Spleen (tissue), 11 donors: ENCODE results near the gene RAET1G. TPM values are rescaled to one million over a fixed set of nuclear protein-coding genes. Genes with fewer than 3 reads are reported as not detected.

ENCODE experiments used
- DNase-seq: peaks from one replicate; pipeline ENCODE4 v3.0.0-alpha.2; 2020
- H3K27ac ChIP-seq, 8 donors: fragments of 200-600 bp; sonication (generic) in 7 of 8; 1 replicate in 4 of 8; 2 replicates in 4 of 8; pipeline versions ENCODE4 v1.5.0 to v1.8.0; 2016 to 2021; ENCODE audit warnings: inconsistent platforms in 4 of 8, mild to moderate bottlenecking in 4 of 8, moderate library complexity in 1 of 8
- H3K27me3 ChIP-seq, 7 donors: fragments of 200-600 bp; sonication (generic) in 6 of 7; replicated peaks in 1 of 7; 1 replicate in 4 of 7; 2 replicates in 3 of 7; pipeline versions ENCODE4 v1.5.0 to v1.8.0; 2016 to 2021; ENCODE audit warnings: inconsistent platforms in 3 of 7, mild to moderate bottlenecking in 1 of 7
- H3K36me3 ChIP-seq, 6 donors: fragments of 200-600 bp; sonication (generic) in 5 of 6; 1 replicate in 4 of 6; 2 replicates in 2 of 6; pipeline versions ENCODE4 v1.5.0 to v1.8.0; 2016 to 2021; ENCODE audit warnings: inconsistent platforms in 2 of 6
- H3K4me1 ChIP-seq, 6 donors: fragments of 200-600 bp; sonication (generic) in 5 of 6; 1 replicate in 3 of 6; 2 replicates in 3 of 6; pipeline versions ENCODE4 v1.5.0 to v1.8.0; 2016 to 2021; ENCODE audit warnings: inconsistent platforms in 3 of 6
- H3K4me3 ChIP-seq, 8 donors: fragments of 200-600 bp; sonication (generic) in 7 of 8; 1 replicate in 4 of 8; 2 replicates in 4 of 8; pipeline versions ENCODE4 v1.5.0 to v1.8.0; 2016 to 2021; ENCODE audit warnings: inconsistent platforms in 4 of 8, mild to moderate bottlenecking in 4 of 8, moderate library complexity in 2 of 8
- H3K9me3 ChIP-seq, 8 donors: fragments of 200-600 bp; sonication (generic) in 7 of 8; 1 replicate in 4 of 8; 2 replicates in 4 of 8; pipeline versions ENCODE4 v1.5.0 to v1.8.0; 2016 to 2021; ENCODE audit warnings: inconsistent platforms in 4 of 8
- POLR2A ChIP-seq, 3 donors: fragments of 450-650 bp; IDR thresholded peaks; one replicate each; pipeline ENCODE4 v1.5.1; 2017; ENCODE audit warnings: antibody characterized with exemption in 3 of 3, mild to moderate bottlenecking in 1 of 3
- POLR2AphosphoS5 ChIP-seq, 3 donors: sonication (generic); formaldehyde crosslinking; IDR thresholded peaks; one replicate each; pipeline ENCODE4 v1.5.1; 2017; ENCODE audit warnings: antibody characterized with exemption in 3 of 3
- WGBS, 5 donors: extraction: QIAGEN DNeasy Blood & Tissue Kit in 3 of 5; methylation state at CpG; one replicate each; pipeline versions ENCODE4 v1.1.5 to v1.1.7; 2013 to 2018; 5-methylcytosine and 5-hydroxymethylcytosine counted together
- intact Hi-C: fragments of 100-400 bp; cut with DNase I; formaldehyde crosslinking; loops from one replicate; pipeline ENCODE4 v1.15.0; 2023; ENCODE audit warnings: low total_unique reads
- polyA plus RNA-seq, 3 donors: library from polyadenylated mRNA; stranded (reverse); fragments of 200-250 nt; gene quantifications; one replicate each; pipeline ENCODE4 v1.2.1, GENCODE V29; 2013
- total RNA-seq, 7 donors: library from RNA; depleted of rRNA in 3 of 7; stranded (reverse); fragments of >200 nt in 3 of 7; fragmentation: NEBNext Ultra II Directional in 4 of 7; extraction: Animal tissue kit (Norgen Biotek cat#: 25700) in 4 of 7; gene quantifications; one replicate each; pipeline versions ENCODE4 v1.1.0 to v1.2.1, GENCODE V29; 2016 to 2021
- TF ChIP-seq, protein P1 (sequence below), 11 experiments: fragments of 200-600 bp in 7 of 11; fragments of 450-650 bp in 4 of 11; sonication (generic) in 4 of 11; IDR thresholded peaks in 8 of 11; conservative IDR thresholded peaks in 3 of 11; 1 replicate in 7 of 11; 2 replicates in 4 of 11; pipeline versions ENCODE4 v1.4.0 to v1.8.0; 2016 to 2021; ENCODE audit warnings: antibody characterized with exemption in 11 of 11, inconsistent platforms in 4 of 11, mild to moderate bottlenecking in 1 of 11
- donor health status: healthy with polysubstance abuse.
- donor health status: DM: no; HTN: no; CAD: no; lungs with moderate emphysema.
- donor health status: DM: no; HTN: no; CAD: no.
- donor health status: Bipolar disorder and iron deficiency.
- donor health status: healthy.
- donor health status: DM: no; HTN: no; CAD: no.
- donor health status: DM: yes; HTN: yes; CAD: no.

Gene RAET1G
- total and polyA plus RNA-seq, 10 donors = 0.09 to 1.2 TPM; not detected in 8

DNA sequence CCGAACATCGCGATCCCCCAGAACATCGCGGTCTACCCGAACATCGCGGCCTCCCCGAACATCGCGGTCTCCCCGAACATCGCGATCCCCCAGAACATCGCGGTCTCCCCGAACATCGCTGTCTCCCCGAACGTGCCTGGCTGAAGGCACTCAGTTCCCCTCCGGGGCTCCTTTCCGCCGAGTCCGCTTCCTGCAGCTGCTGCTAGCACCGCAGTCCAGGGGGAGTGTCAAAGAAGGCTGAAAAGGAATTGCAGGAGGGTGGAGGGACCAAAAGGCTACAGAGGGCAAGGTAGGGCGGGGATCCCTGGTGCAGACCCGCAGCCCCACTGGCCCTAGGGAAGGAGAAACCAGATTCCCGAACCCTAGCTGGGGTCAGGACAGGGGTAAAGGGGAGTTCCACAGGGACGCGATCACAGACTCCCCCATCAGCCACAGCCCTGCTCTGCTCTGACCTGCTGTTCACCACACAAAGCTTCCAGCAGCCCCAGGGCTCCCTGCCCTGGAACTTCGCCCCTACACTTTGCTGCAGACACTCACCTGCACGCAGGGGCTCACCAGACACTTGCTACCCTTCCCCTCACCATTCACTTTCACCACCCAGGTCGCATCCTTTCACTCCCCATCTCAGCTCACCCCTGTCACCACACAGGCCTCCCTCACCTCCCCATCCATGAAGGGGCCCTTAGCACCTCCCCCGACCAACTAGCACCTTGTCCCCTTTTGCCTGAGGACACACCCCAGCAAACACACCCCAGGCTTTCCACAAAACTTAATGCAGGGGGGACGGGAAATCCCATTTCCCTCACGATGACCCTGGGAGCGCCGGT, 42.5 kb upstream of the RAET1G start:
- intact Hi-C loops = no loop called here
- DNase-seq = peak; percentile 84
- Histone ChIP-seq H3K27ac (no peak overlapping the region), H3K4me3 (peak overlapping the region in 5 of 8 donors; percentile 54 to 79 (median 56)), H3K9me3 (no peaks in the 10 kb centered on the region), H3K4me1 (peaks cover 3 to 30% (median 26%) of the 10 kb centered on the region in 6 donors), H3K27me3 (peaks cover 7 to 95% (median 51%) of the 10 kb centered on the region in 7 donors), H3K36me3 (no peaks in the 10 kb centered on the region)
- WGBS, 5 donors = 8 to 18% (median 14%) methylated on average over 23 to 38 of the region's 38 CpGs
- TF ChIP-seq, protein P1, sequence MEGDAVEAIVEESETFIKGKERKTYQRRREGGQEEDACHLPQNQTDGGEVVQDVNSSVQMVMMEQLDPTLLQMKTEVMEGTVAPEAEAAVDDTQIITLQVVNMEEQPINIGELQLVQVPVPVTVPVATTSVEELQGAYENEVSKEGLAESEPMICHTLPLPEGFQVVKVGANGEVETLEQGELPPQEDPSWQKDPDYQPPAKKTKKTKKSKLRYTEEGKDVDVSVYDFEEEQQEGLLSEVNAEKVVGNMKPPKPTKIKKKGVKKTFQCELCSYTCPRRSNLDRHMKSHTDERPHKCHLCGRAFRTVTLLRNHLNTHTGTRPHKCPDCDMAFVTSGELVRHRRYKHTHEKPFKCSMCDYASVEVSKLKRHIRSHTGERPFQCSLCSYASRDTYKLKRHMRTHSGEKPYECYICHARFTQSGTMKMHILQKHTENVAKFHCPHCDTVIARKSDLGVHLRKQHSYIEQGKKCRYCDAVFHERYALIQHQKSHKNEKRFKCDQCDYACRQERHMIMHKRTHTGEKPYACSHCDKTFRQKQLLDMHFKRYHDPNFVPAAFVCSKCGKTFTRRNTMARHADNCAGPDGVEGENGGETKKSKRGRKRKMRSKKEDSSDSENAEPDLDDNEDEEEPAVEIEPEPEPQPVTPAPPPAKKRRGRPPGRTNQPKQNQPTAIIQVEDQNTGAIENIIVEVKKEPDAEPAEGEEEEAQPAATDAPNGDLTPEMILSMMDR (IDR thresholded peaks at IDR 0.05 in 8 of 11, conservative IDR thresholded peaks at IDR 0.05 in 3 of 11) = no peak
- no peak for TF ChIP-seq POLR2AphosphoS5 (IDR thresholded peaks at IDR 0.05)
- TF ChIP-seq POLR2A (IDR thresholded peaks at IDR 0.05) = no peak

DNA sequence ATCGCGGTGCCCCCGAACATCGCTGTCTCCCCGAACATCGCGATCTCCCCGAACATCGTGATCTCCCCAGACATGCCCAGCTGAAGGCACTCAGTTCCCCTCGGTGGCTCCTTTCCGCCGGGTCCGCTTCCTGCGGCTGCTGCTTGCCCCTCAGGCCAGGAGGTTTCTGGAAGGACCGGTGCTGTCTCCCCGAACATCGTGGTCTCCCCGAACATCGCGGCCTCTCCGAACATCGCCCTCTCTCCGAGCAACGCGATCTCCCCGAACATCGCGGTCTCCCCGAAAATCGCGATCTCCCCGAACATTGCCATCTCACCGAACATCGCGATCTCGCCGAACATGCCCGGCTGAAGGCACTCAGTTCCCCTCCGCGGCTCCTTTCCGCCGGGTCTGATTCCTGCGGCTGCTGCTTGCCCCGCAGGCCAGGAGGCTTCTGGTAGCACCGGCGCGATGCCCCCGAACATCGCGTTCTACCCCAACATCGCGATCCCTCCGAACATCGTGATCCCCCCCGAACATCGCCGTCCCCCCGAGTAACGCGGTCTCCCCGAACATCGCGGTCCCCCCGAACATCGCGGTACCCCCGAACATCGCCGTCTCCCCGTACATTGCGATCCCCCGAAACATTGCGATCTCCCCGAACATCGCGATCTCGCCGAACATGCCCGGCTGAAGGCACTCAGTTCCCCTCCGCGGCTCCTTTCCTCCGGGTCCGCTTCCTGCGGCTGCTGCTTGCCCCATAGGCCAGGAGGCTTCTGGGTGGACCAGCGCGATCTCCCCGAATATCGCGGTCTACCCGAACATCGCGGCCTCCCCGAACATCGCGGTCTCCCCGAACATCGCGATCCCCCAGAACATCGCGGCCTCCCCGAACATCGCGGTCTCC, 41.6 kb upstream of the RAET1G start:
- Histone ChIP-seq H3K4me3 (peak overlapping the region; percentile 36 to 79 (median 57)), H3K27me3 (peaks cover 7 to 95% (median 55%) of the 10 kb centered on the region in 7 donors), H3K27ac (no peak overlapping the region), H3K36me3 (no peaks in the 10 kb centered on the region), H3K4me1 (peaks cover 3 to 30% (median 26%) of the 10 kb centered on the region in 6 donors), H3K9me3 (no peaks in the 10 kb centered on the region)
- DNase-seq = no peak
- TF ChIP-seq POLR2A (IDR thresholded peaks at IDR 0.05) (no peak), POLR2AphosphoS5 (IDR thresholded peaks at IDR 0.05) (peak in 1 of 3 donors; percentile 4)
- TF ChIP-seq, protein P1 (IDR thresholded peaks at IDR 0.05 in 8 of 11, conservative IDR thresholded peaks at IDR 0.05 in 3 of 11) = no peak
- WGBS, 5 donors = 1 to 3% (median 1%) methylated on average over 46 to 103 of the region's 103 CpGs
- intact Hi-C loops = no loop called here

DNA sequence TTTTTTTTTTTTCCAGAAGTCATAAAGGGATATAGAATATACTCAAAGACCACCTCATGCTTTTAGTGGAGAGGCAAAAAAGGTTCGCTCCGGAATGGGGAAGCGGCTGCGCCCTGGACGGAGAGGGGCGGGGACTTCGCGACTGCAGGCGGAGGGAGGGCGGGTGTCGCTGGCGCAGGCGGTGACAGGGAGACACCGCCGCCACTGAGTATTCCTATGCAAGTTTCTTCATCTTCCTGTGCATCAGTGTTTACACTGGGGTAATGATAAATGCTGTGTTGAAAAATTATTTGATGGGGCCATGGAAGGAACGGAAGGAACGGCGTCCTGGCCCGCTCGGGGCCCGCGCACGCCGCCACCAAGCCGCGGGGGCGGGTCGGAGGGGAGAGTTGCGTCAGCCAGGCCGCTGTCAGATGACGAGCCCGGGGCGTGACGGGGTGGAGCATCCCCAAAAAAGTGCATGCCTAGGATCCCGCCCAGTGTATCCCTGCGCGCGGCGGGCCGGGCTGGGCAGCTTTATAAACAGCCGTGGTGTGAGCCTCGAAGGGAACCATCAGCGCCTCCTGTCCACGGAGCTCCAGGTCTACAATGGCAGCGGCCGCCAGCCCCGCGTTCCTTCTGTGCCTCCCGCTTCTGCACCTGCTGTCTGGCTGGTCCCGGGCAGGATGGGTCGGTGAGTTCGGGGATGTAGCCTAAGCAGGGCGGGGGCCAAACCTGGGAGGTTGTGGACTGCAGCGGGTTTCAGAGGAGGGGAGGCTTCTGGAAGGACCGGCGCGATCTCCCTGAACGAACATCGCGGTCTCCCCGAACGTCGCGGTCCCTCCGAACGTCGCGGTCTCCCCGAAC, 40.8 kb upstream of the RAET1G start, which contains the start of gene ULBP1:
Gene ULBP1, plus strand, starts transcription at position 482 of the 846 bp plus-strand sequence. Its CDS starts 107 bp downstream, at position 589.
- Histone ChIP-seq H3K27ac (no peak within 1 kb of the TSS), H3K36me3 (no peaks in the 10 kb centered on the region), H3K4me1 (peaks cover 3 to 30% (median 26%) of the 10 kb centered on the region in 6 donors), H3K9me3 (no peaks in the 10 kb centered on the region), H3K4me3 (peak within 1 kb of the TSS; percentile 36 to 79 (median 57)), H3K27me3 (peaks cover 7 to 99% (median 55%) of the 10 kb centered on the region in 7 donors)
- peak; percentile 91 for DNase-seq
- TF ChIP-seq POLR2A (IDR thresholded peaks at IDR 0.05) (no peak), POLR2AphosphoS5 (IDR thresholded peaks at IDR 0.05) (peak; percentile 33 to 77 (median 69))
- TF ChIP-seq, protein P1 (IDR thresholded peaks at IDR 0.05 in 8 of 11, conservative IDR thresholded peaks at IDR 0.05 in 3 of 11) = no peak
- WGBS, 5 donors = 0 to 2% (median 1%) methylated on average over 42 to 69 of the region's 69 CpGs
- intact Hi-C loops = no loop called here
